Activated CD8-positive, alpha-beta memory T cell treated with anti-CD3 and anti-CD28 coated beads for 1 hour (primary cell): ENCODE measurements around the gene HABP2.
A peak's percentile ranks its signal among the peaks of the same experiment; 100 is the strongest.

Experiments
- DNase-seq, 2 donors: peaks; one replicate each; pipeline ENCODE4 v3.0.0-alpha.2; 2020; ENCODE audit warnings: low read depth in 1 of 2; ENCODE audit errors: extremely low read depth in 1 of 2

Gene HABP2

GRCh38 chr10:113555751-113556150 lies 2.9 kb downstream of the HABP2 start:
- no peak for DNase-seq

GRCh38 chr10:113557424-113557862 lies 4.6 kb downstream of the HABP2 start:
- no peak for DNase-seq

GRCh38 chr10:113557903-113558321 lies 5.1 kb downstream of the HABP2 start:
- DNase-seq = no peak

GRCh38 chr10:113560071-113560470 lies 7.2 kb downstream of the HABP2 start:
- DNase-seq = no peak

- DNase-seq = no peak
Observed at GRCh38 chr10:113561214-113561613, 8.4 kb downstream of the HABP2 start.

- DNase-seq = no peak
Observed at GRCh38 chr10:113562069-113562468, 9.2 kb downstream of the HABP2 start.

- DNase-seq = no peak
Observed at GRCh38 chr10:113562704-113563103, 9.9 kb downstream of the HABP2 start.

GRCh38 chr10:113563306-113564088 lies 10.6 kb downstream of the HABP2 start:
- DNase-seq = peak in 1 of 2 donors; percentile 44

GRCh38 chr10:113565364-113565763 lies 12.5 kb downstream of the HABP2 start:
- no peak for DNase-seq

GRCh38 chr10:113566888-113567287 lies 14.0 kb downstream of the HABP2 start:
- no peak for DNase-seq

GRCh38 chr10:113569576-113569975 lies 16.7 kb downstream of the HABP2 start:
- DNase-seq = no peak

GRCh38 chr10:113572520-113573290 lies 19.9 kb downstream of the HABP2 start:
- DNase-seq = no peak

- no peak for DNase-seq
Observed at GRCh38 chr10:113573368-113573767, 20.5 kb downstream of the HABP2 start.

GRCh38 chr10:113576852-113577251 lies 24.0 kb downstream of the HABP2 start:
- DNase-seq = no peak

GRCh38 chr10:113578773-113579172 lies 25.9 kb downstream of the HABP2 start:
- DNase-seq = no peak

GRCh38 chr10:113581092-113581491 lies 28.2 kb downstream of the HABP2 start:
- DNase-seq = no peak

GRCh38 chr10:113583571-113583970 lies 30.7 kb downstream of the HABP2 start:
- no peak for DNase-seq

- DNase-seq = no peak
Observed at GRCh38 chr10:113585949-113586348, 33.1 kb downstream of the HABP2 start.

GRCh38 chr10:113589201-113589770 lies 36.4 kb downstream of the HABP2 start:
- no peak for DNase-seq

GRCh38 chr10:113590581-113590980 lies 37.7 kb downstream of the HABP2 start:
- no peak for DNase-seq

GRCh38 chr10:113592380-113592779 lies 39.5 kb downstream of the HABP2 start:
- no peak for DNase-seq

GRCh38 chr10:113594652-113595051 lies 41.8 kb downstream of the HABP2 start:
- DNase-seq = no peak
